Coronary artery (tissue), 2 donors: ENCODE results near the gene PADI4.
"Not testable (repeated sequence)": the region's sequence is repeated elsewhere in the genome, so short reads cannot be mapped to it uniquely, and the experiment has no call there.

ENCODE experiments used
- DNase-seq: peaks from one replicate; pipeline ENCODE4 v3.0.0-alpha.2; 2017; ENCODE audit warnings: low spot score
- H3K27ac ChIP-seq, 2 donors: fragments of 200-600 bp; sonication (generic); one replicate each; pipeline ENCODE4 v1.5.1; 2016 to 2019
- H3K4me3 ChIP-seq: fragments of 200-600 bp; sonication (generic); 2 replicates; pipeline ENCODE4 v1.5.1; 2016; ENCODE audit warnings: mild to moderate bottlenecking, moderate library complexity
- TF ChIP-seq, protein P1 (sequence below): fragments of 200-600 bp; sonication (generic); IDR thresholded peaks from one replicate; pipeline ENCODE4 v1.5.1; 2019; ENCODE audit warnings: antibody characterized with exemption

PADI4 gene

DNA sequence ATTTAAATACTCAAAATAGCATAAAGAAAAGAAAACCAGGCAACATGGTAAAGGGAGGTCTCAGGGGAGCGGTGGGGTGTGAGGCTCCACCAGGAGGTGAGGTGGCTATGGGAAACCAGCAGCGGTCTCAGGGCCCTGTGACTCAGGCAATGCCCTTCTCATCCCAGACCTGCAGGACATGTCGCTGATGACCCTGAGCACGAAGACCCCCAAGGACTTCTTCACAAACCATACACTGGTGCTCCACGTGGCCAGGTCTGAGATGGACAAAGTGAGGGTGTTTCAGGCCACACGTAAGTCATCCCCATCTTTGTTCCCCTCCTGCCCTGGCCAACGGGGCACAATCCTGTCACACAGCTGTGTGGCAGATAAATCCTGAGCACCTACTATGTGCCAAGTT, 31.5 kb downstream of the PADI4 start:
- H3K4me3 ChIP-seq = no peak overlapping the region
- TF ChIP-seq, protein P1, sequence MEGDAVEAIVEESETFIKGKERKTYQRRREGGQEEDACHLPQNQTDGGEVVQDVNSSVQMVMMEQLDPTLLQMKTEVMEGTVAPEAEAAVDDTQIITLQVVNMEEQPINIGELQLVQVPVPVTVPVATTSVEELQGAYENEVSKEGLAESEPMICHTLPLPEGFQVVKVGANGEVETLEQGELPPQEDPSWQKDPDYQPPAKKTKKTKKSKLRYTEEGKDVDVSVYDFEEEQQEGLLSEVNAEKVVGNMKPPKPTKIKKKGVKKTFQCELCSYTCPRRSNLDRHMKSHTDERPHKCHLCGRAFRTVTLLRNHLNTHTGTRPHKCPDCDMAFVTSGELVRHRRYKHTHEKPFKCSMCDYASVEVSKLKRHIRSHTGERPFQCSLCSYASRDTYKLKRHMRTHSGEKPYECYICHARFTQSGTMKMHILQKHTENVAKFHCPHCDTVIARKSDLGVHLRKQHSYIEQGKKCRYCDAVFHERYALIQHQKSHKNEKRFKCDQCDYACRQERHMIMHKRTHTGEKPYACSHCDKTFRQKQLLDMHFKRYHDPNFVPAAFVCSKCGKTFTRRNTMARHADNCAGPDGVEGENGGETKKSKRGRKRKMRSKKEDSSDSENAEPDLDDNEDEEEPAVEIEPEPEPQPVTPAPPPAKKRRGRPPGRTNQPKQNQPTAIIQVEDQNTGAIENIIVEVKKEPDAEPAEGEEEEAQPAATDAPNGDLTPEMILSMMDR = no peak
- no peak for DNase-seq
- H3K27ac ChIP-seq = no peak overlapping the region

GRCh38 chr1:17340358-17340757, 32.4 kb downstream of the PADI4 start:
- Histone ChIP-seq H3K4me3 (no peak overlapping the region), H3K27ac (no peak overlapping the region)
- no peak for DNase-seq
- TF ChIP-seq, protein P1 = no peak

- Histone ChIP-seq H3K4me3 (no peak overlapping the region), H3K27ac (no peak overlapping the region)
- DNase-seq = no peak
- TF ChIP-seq, protein P1 = no peak
Measured at GRCh38 chr1:17342014-17342441, 34.0 kb downstream of the PADI4 start.

DNA sequence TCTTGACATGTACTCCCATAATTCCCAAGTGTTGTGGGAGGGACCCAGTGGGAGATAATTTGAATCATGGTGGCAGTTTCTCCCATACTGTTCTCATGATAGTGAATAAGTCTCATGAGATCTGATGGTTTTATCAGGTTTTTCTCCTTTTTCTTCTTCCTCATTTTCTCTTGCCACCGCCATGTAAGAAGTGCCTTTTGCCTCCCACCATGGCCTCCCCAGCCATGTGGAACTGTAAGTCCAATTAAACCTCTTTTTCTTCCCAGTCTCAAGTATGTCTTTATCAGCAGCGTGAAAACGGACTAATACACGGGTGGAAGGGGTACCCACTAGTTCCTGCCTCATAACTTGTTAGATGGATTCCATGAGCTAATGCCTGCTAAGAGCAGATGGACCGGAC, 37.5 kb downstream of the PADI4 start:
- DNase-seq, H3K4me3 ChIP-seq: not testable (repeated sequence)

GRCh38 chr1:17346046-17346789, 38.2 kb downstream of the PADI4 start:
- DNase-seq = no peak
- TF ChIP-seq, protein P1 = no peak
- no peak overlapping the region for H3K27ac ChIP-seq
- H3K4me3 ChIP-seq = no peak overlapping the region

More for the DNA sequence above, 37.5 kb downstream of the PADI4 start:
- H3K27ac ChIP-seq = not testable (repeated sequence)

DNA sequence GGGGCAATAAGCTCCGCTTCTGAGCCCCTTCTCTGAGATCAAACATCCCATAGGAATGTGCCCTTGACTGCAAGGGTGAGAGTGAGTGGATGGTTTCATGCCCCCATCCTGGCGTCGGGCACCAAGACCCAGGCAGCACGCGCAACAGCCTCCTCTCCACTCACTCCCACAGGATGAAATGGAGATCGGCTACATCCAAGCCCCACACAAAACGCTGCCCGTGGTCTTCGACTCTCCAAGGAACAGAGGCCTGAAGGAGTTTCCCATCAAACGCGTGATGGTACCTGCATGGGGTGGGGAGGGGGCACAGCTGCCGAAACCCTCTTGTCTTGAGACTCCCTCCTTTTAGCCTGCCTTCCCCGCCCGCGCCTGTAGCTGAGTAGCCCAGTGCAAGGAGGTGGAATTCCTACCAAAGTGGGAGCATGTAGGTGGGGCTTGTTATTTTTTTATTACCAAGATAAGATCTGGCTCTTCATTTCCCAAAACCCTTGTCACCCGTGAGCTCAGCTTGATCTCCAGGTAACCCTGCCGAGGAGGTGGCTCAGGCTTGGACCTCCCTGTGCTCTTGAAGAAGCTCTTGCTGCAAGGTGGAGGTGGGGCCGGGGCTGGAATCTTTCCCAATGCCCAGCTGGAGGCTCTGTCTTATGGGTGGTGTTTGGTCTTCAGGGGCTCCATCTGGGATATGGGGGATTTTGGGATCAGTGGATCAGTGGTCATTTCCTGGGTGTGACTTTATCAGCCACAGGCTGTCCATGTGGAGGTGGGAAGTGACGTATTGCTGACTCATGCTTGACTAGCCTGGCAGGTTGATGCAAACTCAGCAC, 40.0 kb downstream of the PADI4 start:
- DNase-seq = peak; percentile 62
- H3K27ac ChIP-seq = no peak overlapping the region

GRCh38 chr1:17348593-17349234, 40.7 kb downstream of the PADI4 start:
- Histone ChIP-seq H3K4me3 (no peak overlapping the region), H3K27ac (no peak overlapping the region)
- TF ChIP-seq, protein P1 = no peak
- DNase-seq = peak; percentile 19

More for the DNA sequence above, 40.0 kb downstream of the PADI4 start:
- H3K4me3 ChIP-seq = no peak overlapping the region
- TF ChIP-seq, protein P1 = no peak
